ENCODE measurements around the gene CRB2.

DNA sequence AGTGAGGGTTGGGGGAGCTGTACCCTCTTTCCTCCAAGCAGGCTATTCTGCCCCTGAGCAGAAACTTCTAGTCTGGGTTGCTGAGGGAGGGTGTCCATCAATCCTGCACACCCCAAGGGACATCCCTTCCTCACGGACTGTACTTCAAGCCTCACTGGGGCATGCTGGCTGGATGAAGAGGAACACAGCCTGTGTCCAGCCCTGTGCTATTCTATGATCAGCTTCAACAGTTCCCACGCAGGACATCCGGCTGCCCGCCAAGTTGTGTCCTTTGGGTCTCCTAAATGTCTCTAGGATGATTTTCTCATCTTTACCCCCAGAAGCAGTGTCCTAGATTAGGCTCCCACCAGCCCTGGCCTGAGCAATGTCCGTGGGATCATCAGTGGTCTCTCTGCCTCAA lies 68.1 kb downstream of the CRB2 start:
- no peak for TF ChIP-seq EZH2 (IDR thresholded peaks at IDR 0.05)
- no peak for TF ChIP-seq POLR2AphosphoS5 (IDR thresholded peaks at IDR 0.05; ENCODE audit: borderline replicate concordance, low read depth, low read length)
- TF ChIP-seq FOXP2 (optimal IDR thresholded peaks at IDR 0.05; ENCODE audit: control extremely low read depth, extremely low read length, insufficient read depth) = no peak
